PC-9 (cell line): Measurements from ENCODE around the gene ADAMTS8.

Experiments
- EZH2 ChIP-seq: fragments of 200-600 bp; sonication (generic); IDR thresholded peaks from 2 replicates; pipeline ENCODE4 v1.8.0; 2017; ENCODE audit warnings: antibody characterized with exemption, low read depth
- TF ChIP-seq, protein P1 (sequence below): fragments of 200-600 bp; sonication (generic); conservative IDR thresholded peaks from 2 replicates; pipeline ENCODE4 v1.6.1; 2017; ENCODE audit warnings: mixed run types, antibody characterized with exemption, mild to moderate bottlenecking, moderate library complexity

DNA sequence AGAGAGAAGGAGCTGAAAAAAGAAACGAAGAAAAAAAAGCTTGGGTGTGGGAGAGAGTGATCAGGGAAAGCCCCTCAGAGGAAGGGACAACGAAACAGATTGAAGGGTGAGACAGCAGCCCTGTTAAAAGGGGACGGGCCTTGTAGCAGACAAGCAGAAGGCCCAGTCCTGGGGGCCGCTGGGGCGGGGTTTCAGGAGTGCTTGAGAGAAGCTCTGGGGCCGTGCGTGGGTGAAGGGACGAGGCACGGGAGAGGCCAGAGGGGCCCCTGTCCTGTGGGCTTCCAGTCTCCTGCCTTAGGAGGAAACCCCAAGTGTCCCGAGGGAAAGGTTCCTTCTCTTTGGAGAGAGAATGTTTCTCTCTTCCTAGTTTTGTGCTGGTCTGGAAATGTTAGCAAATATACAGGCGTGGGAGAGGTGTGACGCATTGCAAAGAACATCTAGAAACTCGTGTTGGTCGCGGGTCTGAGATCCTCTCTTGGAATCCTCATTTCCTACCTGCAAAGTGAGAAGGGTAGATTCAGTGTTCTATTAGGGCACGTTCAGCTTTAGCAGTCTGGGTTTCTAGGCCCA, 48.6 kb upstream of the ADAMTS8 start:
- TF ChIP-seq, protein P1, sequence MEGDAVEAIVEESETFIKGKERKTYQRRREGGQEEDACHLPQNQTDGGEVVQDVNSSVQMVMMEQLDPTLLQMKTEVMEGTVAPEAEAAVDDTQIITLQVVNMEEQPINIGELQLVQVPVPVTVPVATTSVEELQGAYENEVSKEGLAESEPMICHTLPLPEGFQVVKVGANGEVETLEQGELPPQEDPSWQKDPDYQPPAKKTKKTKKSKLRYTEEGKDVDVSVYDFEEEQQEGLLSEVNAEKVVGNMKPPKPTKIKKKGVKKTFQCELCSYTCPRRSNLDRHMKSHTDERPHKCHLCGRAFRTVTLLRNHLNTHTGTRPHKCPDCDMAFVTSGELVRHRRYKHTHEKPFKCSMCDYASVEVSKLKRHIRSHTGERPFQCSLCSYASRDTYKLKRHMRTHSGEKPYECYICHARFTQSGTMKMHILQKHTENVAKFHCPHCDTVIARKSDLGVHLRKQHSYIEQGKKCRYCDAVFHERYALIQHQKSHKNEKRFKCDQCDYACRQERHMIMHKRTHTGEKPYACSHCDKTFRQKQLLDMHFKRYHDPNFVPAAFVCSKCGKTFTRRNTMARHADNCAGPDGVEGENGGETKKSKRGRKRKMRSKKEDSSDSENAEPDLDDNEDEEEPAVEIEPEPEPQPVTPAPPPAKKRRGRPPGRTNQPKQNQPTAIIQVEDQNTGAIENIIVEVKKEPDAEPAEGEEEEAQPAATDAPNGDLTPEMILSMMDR, result no peak
- TF ChIP-seq EZH2, result no peak
